HG02759 (cell line): Measurements from ENCODE around the gene TMEM74B.

Experiments used
- ATAC-seq: cut with Tn5 transposase; IDR thresholded peaks from one replicate; pipeline ENCODE4 v1.9.1; 2021; ENCODE audit warnings: mild to moderate bottlenecking, moderate library complexity; ENCODE audit not compliant: unreplicated experiment

Gene TMEM74B

DNA sequence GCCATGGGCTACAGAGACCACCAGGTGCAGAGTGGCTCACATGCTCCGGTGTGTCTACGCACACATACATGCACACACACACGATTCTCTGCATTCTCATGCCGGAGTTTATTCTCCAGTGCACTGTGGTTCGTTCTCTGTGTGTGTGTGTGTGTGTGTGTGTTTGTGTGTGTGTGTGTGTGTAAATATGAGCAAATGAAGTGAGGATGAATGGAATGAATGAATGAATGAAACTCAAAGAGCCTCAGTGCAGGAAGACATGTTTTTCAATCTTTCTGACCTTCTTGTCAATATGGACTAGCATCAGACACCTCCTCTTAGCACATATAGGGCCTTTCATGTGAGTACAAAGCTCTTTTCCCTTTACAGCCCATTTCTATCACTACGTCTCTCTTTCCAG, 1.6 kb downstream of the TMEM74B start:
- ATAC-seq = no peak

- ATAC-seq = no peak
These were observed 2.7 kb downstream of the TMEM74B start for GRCh38 chr20:1182106-1182505.

DNA sequence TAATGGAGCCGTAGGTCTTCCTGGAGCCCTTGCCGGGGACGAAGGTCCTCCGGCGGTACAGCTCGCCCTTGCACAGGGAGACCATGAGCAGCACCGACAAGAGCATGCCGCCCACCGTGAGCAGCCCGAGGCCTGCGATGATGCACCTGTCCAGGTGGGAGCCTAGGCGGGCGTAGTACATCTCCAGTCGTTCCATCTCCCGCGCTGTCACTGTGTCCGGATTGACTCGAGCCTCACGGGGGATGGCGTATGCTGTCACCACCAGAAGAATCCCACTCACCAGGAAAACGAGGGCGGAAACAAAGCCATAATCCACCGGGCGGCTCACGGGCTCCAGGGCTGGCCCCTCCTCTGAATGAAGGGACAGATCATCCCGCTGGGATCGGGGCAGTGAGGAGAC, 3.8 kb downstream of the TMEM74B start:
- no peak for ATAC-seq

DNA sequence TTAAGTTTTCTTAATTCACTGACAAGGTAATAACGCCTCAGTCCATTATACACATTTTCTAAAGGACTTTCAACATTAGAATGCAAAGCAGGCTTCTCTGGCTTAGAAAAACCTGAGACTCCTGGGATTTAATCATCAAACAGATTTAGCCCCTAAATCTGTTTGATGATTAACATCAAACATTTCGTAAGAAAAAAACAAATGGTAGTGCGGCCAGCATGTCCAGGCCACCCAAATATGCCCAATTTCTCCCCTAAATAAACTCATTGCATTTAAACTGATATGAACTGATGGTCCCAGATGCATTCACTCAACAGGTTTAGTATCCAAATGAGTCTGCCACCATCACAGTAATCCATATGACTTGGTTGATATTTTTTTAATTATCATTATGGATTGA, 6.2 kb downstream of the TMEM74B start:
- ATAC-seq = no peak

DNA sequence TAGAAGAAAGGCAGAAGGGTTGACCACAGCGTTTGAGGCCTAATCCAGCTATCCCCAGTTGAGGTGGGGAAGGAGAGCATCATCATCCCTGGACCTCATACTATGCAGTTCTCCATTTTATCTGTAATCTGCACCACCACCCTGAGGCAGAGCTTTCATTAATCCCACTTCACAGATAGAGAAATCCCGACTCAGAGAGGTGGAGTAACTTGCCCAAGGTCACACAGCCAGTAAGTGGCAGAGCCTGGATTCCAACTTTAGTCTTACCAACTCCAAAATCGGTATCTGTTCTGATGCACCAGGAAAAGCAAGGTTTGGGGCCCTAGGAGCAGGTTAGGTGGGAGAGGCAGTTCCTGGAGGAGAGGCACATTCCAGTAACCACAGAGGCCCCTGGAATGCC, 6.7 kb downstream of the TMEM74B start:
- ATAC-seq = no peak

DNA sequence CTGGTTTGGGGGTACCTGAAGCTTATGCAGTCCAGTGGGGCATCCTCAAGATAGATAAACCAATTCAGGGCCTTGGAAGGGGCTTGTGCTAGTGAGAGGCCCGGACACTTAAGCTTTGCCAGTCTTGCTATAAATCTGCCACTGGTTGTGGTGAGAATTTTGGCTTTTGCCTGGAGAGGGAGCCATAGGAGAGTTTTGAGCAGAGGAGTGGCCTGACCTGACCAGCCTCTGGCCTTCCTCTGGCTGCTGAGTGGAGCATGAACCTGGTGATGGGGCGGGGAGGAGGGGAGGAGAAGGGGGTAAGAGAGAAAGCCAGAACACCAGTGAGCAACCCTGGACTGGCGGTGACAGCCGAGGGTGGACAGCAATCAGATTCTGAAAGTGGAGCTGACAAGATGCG, 7.1 kb downstream of the TMEM74B start:
- no peak for ATAC-seq

DNA sequence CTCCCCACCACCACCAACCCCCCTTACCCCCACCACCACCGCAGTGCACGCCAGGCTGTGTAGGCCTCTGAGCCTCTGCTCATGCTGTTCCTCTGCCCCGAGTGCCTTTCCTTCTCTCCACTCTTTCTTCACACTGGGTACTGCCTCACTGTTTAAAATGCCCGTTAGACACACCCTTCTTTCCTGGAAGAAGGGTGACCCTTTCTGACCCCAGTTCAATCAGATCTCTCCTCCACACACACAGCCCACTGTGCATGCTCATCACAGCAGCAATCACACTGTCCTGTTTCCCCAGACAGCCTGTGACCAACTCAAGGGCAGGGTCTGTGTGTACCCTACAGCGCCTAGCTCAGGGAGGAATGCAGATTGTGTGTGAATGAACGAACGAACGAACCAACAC, 10.0 kb downstream of the TMEM74B start:
- ATAC-seq = no peak

- ATAC-seq = no peak
These were observed 11.1 kb downstream of the TMEM74B start for GRCh38 chr20:1173698-1174097.

DNA sequence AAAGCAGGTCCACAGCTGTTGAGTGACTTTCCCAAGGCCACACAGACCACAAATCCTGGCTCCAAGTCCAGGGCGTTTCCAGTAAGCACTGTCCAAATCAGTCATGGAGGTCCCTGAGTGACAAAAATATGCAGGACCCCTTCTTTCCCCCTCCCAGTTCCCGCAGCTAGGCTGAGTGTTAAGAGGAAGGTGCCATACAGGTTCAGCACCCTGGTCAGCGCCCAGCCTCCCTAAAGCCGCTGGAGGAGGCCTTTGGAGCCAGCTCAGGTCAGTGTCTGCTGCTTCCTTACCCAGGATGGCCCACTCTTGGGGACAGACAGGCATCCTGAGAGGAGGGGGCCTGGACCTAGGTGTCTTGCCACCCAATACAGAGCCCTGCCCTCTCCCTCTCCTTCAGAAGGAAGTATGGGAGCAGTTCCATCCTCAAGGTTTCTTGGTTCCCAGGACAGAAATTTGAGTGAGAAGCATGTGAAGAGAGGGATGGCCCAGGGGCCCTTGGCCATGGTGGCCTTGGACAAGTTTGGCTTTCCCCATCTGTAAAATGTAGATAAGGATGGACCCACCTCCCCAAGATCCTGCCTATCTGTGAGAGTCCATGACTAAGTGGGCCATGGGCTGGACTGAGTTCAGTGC, 13.2 kb downstream of the TMEM74B start:
- ATAC-seq = no peak

DNA sequence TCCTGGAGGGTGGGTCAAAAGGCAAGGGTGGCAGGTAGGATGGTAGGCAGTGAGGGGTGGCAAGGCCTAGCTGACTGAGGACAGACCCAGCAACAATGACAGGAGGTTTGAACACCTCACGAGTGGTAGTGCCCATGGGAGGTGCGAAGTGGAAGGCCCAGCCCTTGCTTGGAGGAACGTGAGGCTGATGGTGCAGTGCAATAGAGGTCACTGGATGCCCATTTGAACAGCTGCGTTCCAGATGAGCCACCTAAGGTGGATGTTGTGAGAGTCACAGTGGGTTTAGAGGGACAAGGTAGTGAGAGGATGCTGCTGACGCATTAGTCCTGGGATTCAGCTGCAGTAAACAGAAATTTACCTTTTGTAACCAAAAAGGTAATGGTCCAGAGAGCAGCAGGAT, 15.6 kb downstream of the TMEM74B start:
- no peak for ATAC-seq

DNA sequence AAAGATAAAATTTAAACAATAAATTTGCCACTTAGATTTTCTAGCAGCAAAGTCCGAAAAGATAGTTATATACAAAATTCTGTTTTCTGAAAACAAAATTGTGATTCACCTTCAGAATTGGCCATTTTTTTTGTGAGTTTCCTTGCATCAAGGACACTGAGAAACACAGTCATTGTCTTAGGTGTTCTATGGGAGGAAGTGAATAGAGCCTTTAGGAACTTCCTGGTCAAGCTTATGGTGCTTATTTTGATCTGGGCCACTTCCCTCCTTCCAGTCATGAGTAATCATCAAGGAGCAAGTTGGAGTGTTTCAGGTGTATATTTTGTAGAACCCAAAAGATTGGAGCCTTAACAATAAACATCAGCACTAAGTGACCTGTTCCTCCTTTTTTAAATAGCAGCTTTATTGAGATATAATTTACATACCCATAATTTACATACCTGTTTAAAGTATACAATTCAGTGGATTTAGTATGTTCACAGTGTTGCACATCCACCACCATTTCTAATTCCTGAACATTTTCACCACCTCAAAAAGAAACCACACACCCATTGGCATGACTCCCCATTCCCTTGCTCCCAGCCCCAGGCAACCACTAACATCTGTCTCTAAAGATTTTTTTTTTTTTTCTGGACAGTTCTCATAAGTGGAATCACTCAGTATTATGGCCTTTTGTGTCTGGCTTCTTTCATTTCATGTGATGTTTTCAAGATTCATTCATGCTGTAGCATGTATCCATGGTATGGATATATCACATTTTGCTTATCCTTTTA, 17.6 kb downstream of the TMEM74B start:
- no peak for ATAC-seq

DNA sequence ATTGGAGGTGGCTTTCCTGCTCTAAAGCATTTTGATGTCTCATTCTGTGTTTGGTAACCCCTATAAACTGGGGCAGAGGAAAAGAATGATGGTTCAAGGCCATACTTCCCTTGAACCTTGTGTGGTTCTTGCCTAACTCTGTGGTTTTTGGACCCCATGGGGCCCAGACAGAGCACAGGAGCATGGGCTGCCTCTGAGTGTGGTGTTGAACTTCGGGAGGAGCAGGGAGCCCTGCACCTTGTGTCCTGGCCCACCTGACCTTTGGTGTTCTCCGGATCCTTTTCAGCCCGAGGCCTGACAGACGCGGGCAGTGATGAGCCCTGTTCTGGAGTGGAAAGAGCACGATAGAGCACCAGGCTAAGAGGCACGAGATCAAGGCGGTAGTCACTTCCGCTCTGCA, 18.8 kb downstream of the TMEM74B start:
- ATAC-seq = no peak

DNA sequence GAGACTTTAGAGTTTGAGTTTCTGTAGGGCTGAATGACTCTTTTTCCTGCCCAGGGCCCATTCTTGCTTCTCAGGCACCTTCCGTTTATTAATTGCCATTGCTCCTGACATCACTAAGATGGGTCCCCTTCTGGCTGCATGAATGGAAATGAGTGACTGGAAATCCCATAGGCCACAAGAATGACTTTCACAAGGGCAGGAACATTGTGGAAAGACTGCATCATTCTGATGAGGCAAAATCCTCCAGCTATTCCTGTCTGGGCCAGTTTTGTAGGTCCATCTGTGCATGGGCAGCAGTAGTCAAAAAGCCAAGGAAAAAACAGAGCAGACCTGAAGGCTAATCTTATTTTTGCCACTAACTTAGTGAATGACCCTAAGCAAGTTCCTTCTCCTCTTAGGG, 19.3 kb downstream of the TMEM74B start:
- no peak for ATAC-seq

GRCh38 chr20:1164871-1165270, 19.9 kb downstream of the TMEM74B start:
- ATAC-seq = no peak

GRCh38 chr20:1163653-1164052, 21.1 kb downstream of the TMEM74B start:
- ATAC-seq = no peak

DNA sequence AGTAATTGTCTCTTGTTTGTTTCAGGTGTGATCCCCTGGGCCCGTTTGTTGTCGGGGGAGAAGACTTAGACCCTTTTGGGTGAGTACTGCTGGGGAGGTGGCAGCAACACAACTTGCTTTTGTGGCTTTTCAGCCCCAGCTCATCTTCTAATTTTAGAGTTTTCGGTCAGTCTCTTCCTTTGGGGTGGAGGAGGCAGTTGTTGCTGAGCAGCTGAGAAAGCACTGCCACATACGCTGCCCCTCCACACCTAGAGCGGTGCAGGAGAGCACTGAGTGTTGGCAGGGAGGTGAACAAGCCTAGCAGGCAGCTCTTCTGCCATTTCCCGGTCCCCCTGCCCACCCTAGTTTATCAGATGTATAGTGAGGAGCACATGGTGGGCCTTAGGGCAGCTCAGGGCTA, 21.7 kb downstream of the TMEM74B start:
- ATAC-seq = no peak

DNA sequence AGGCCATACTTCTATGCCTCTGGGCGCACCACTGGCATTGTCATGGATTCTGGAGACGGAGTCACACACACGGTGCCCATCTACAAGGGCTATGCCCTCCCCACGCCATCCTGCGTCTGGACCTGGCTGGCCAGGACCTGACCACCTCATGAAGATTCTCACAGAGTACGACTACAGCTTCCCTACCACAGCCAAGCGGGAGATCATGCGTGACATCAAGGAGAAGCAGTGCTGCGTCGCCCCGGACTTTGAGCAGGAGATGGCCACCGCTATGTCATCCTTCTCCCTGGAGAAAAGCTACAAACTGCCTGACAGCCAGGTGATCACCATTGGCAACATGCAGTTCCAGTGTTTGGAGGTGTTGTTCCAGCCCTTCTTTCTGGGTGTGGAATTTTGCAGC, 23.8 kb downstream of the TMEM74B start:
- no peak for ATAC-seq

GRCh38 chr20:1160496-1160895, 24.3 kb downstream of the TMEM74B start:
- no peak for ATAC-seq

- no peak for ATAC-seq
These were observed 29.4 kb downstream of the TMEM74B start for GRCh38 chr20:1155342-1155741.

DNA sequence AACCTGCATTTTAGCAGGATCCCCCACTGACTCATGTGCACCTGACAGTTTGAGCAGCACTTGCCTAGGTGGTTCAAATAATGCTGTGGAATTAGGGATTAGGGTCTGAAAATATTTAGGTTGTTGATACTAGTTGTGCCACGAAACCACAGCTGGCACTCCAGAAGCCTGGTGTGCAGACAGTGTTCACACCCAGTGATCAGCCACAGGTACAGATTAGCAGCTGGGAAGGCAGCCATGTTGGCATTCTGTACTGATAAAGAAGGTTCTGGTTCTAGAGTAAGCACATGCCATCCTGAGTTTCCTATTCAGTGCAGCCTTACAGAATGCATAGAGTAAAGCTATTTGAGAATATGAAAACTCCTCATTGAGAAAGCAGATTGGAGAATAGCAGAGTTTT, 30.1 kb downstream of the TMEM74B start:
- ATAC-seq = no peak

DNA sequence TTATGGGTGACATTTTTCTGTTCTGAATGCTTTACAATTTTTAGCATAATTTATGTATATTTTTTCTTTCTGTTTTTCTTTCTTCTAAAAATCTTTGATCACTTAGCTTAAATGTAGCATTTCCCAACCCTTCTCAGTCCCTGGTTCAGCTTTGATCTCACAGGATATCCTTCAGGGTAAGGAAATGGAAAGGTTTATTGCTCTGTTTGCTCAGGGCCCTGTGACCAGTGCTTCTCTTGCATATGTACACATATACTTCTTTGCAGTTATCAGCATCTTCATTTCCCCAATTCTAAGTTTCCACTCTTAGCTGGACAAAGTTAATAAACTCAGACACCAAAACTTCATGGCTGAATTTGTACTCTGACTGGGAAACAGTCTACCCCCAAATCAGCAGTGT, 30.6 kb downstream of the TMEM74B start:
- no peak for ATAC-seq

DNA sequence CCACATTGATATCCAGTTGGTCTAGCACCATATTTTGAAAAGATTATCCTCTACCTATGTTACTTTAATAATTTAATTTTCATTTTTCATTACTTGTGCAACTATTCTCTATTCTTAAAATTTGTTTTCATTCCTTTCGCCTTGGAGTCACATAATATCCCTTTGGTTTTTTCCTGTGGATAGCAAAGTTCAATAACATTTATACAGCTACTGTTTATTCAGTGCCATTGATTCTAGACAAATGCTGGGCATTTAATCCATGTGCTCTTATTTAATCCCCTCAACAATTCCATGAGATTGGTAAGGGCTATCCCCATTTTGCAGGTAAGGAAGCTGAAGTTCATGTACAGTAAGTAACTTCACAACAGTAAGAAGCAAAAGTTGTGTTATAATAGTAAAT, 33.8 kb downstream of the TMEM74B start:
- ATAC-seq = no peak

GRCh38 chr20:1150218-1150617, 34.6 kb downstream of the TMEM74B start:
- ATAC-seq = no peak
